OCI-LY1 (cell line): ENCODE measurements around the gene YIF1A.

Source experiments
- H2AFZ ChIP-seq: fragments of 200-600 bp; sonication (generic), shearing (Covaris generic); 2 replicates; pipeline ENCODE4 v1.6.0; 2014; ENCODE audit warnings: antibody characterized with exemption, mild to moderate bottlenecking, low read length
- H3F3A ChIP-seq: fragments of 200-600 bp; sonication (generic), shearing (Covaris generic); 2 replicates; pipeline ENCODE4 v1.6.0; 2014; ENCODE audit warnings: mild to moderate bottlenecking, antibody characterized with exemption, low read length, moderate library complexity; ENCODE audit not compliant: insufficient read depth
- H3K27ac ChIP-seq: fragments of 200-600 bp; sonication (generic); 2 replicates; pipeline ENCODE4 v1.5.1; 2014; ENCODE audit warnings: low read length, mixed run types, mild to moderate bottlenecking, low read depth; ENCODE audit not compliant: poor library complexity, severe bottlenecking
- H3K27me3 ChIP-seq: fragments of 200-600 bp; sonication (generic); 2 replicates; pipeline ENCODE4 v1.6.0; 2014; ENCODE audit warnings: antibody characterized with exemption, mild to moderate bottlenecking, low read length, moderate library complexity; ENCODE audit not compliant: insufficient read depth
- H3K36me3 ChIP-seq: fragments of 200-600 bp; sonication (generic); 2 replicates; pipeline ENCODE4 v1.6.1; 2014; ENCODE audit warnings: mild to moderate bottlenecking, antibody characterized with exemption, low read length, moderate library complexity, mixed read lengths; ENCODE audit not compliant: insufficient read depth
- H3K4me1 ChIP-seq: fragments of 200-600 bp; sonication (generic); 2 replicates; pipeline ENCODE4 v1.5.1; 2014; ENCODE audit warnings: mild to moderate bottlenecking, low read length, moderate library complexity; ENCODE audit not compliant: insufficient read depth, severe bottlenecking
- H3K4me2 ChIP-seq: fragments of 200-600 bp; sonication (generic), shearing (Covaris generic); 2 replicates; pipeline ENCODE4 v1.6.1; 2014; ENCODE audit warnings: low read length
- H3K4me3 ChIP-seq: fragments of 200-600 bp; sonication (generic); 2 replicates; pipeline ENCODE4 v1.5.1; 2014; ENCODE audit warnings: low read length, low read depth, mild to moderate bottlenecking, mixed read lengths; ENCODE audit not compliant: poor library complexity, severe bottlenecking
- H3K79me2 ChIP-seq: fragments of 200-600 bp; shearing (Covaris generic); 2 replicates; pipeline ENCODE4 v1.6.1; 2016; ENCODE audit warnings: mixed run types, low read length, mixed read lengths; ENCODE audit not compliant: insufficient read depth
- H3K9ac ChIP-seq: fragments of 200-600 bp; sonication (generic), shearing (Covaris generic); 2 replicates; pipeline ENCODE4 v1.6.1; 2014; ENCODE audit warnings: mild to moderate bottlenecking, low read length, mixed read lengths
- H3K9me2 ChIP-seq: fragments of 200-600 bp; sonication (generic), shearing (Covaris generic); 2 replicates; pipeline ENCODE4 v1.6.1; 2014; ENCODE audit warnings: low read depth, mild to moderate bottlenecking, low read length, mixed read lengths
- H3K9me3 ChIP-seq: fragments of 200-600 bp; shearing (Covaris generic); 2 replicates; pipeline ENCODE4 v1.6.1; 2014; ENCODE audit warnings: low read length, mixed read lengths
- H4K20me1 ChIP-seq: fragments of 200-600 bp; sonication (generic), shearing (Covaris generic); 2 replicates; pipeline ENCODE4 v1.6.0; 2016; ENCODE audit warnings: mild to moderate bottlenecking, low read length; ENCODE audit not compliant: insufficient read depth
- EZH2 ChIP-seq: fragments of 200-600 bp; sonication (generic), shearing (Covaris generic); IDR thresholded peaks from 2 replicates; pipeline ENCODE4 v1.8.0; 2017; ENCODE audit warnings: borderline replicate concordance, mixed run types, mild to moderate bottlenecking, antibody characterized with exemption, low read length, moderate library complexity, mixed read lengths
- TF ChIP-seq, protein P1 (sequence below): fragments of 200-600 bp; sonication (generic), shearing (Covaris generic); IDR thresholded peaks from 2 replicates; pipeline ENCODE4 v1.5.1; 2017; ENCODE audit warnings: mild to moderate bottlenecking, antibody characterized with exemption, low read length, moderate library complexity, mixed read lengths

YIF1A gene, protein sequence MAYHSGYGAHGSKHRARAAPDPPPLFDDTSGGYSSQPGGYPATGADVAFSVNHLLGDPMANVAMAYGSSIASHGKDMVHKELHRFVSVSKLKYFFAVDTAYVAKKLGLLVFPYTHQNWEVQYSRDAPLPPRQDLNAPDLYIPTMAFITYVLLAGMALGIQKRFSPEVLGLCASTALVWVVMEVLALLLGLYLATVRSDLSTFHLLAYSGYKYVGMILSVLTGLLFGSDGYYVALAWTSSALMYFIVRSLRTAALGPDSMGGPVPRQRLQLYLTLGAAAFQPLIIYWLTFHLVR

DNA sequence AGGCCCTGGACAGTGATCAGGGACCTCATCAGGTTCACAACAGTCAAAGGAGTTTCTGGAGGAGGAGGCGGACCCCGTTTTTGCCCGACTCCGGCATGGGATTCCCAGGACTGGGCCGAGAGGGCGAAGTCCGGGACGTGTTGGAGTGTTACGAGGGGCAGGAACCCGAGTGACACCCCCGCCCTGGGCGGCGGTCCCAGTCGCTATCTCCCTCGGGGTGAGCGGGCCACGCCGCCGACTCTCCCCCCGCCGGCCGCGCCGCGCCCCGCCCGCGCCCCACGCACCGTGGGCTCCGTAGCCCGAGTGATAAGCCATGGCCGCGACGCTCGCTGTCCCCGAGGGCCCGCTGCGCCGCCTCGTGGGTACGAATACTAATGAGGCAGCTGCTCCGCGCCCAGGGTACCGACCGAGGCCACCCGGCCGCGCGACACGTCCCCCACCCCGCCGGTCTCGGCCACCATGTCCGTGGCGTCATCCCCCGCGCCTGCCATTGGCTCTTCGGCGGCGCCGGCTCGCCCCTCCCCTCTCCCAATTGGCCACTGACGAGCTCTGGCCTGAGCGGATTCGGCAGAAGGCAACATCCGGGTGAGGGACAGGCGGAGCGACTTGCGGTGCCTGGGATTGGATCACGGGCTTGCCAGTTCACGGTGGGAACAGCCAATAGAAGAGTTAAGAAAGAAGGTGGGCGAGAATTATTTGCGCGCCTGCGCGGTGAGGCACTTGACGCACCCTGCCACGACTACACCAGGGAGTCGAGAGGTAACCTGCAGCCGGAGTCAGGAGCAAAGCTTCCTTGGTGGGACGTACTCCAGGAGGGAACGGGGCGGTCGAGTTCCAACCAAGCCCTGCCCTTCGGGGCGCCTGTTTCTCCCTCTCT, at the start of gene YIF1A:
TSS of gene YIF1A (minus strand) at position 473 of the 877 bp plus-strand sequence. CDS start at position 315, 158 bp downstream.
- Histone ChIP-seq H3K9me2 (no peaks in the 10 kb centered on the region), H3K4me3 (peak within 1 kb of the TSS; percentile 71), H3K4me2 (peak within 1 kb of the TSS; percentile 92), H3K4me1 (peaks cover 22% of the 10 kb centered on the region), H3K9me3 (no peaks in the 10 kb centered on the region), H2AFZ (no peak within 1 kb of the TSS), H3K27me3 (no peaks in the 10 kb centered on the region), H3K79me2 (no peaks in the 10 kb centered on the region), H3K9ac (peak within 1 kb of the TSS; percentile 78), H3K27ac (no peak within 1 kb of the TSS), H3K36me3 (no peaks in the 10 kb centered on the region), H3F3A (no peaks in the 10 kb centered on the region), H4K20me1 (no peaks in the 10 kb centered on the region)
- TF ChIP-seq, protein P1, sequence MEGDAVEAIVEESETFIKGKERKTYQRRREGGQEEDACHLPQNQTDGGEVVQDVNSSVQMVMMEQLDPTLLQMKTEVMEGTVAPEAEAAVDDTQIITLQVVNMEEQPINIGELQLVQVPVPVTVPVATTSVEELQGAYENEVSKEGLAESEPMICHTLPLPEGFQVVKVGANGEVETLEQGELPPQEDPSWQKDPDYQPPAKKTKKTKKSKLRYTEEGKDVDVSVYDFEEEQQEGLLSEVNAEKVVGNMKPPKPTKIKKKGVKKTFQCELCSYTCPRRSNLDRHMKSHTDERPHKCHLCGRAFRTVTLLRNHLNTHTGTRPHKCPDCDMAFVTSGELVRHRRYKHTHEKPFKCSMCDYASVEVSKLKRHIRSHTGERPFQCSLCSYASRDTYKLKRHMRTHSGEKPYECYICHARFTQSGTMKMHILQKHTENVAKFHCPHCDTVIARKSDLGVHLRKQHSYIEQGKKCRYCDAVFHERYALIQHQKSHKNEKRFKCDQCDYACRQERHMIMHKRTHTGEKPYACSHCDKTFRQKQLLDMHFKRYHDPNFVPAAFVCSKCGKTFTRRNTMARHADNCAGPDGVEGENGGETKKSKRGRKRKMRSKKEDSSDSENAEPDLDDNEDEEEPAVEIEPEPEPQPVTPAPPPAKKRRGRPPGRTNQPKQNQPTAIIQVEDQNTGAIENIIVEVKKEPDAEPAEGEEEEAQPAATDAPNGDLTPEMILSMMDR = no peak; the same call in 1 of the 2 replicates
- TF ChIP-seq EZH2 = no peak

DNA sequence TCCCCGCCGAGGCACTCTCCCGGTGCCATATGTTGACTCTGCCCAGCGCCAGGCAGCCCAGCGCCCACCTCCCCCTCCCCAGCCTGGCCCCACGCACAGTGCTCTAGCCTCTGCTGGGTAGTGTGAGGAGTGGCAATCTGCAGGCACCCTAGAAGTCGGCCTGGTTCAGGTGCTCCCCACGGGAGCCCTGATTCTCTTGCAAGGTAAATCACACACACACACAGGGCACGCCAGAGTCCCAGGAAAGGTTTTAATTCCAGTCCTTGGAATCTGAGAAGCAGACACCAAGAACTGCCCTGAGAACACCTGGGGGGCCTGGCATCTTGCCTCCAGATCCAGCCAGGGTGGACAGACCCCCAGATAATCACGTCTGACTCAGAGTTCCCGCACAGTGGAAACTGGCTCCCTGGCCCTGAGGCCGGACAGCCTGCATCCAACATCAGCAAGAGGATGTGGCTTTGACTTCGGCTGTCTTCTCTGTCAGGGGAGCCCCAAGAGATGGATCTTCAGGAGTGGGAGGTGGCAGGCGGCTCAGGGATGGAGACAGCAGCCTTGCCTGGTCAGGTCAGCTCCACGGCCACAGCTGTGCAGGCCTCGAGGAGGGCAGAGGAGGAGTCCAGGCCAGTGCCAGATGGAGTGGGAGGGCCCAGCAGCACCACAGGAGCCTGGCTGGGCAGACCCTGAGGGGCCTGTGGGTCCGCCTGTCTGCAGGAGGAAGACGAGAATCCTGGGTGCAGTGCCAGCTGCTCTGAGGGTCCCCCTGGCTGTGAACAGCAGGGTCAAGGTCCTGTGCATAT, 48.4 kb upstream of the YIF1A start:
- Histone ChIP-seq H3K79me2 (no peaks in the 10 kb centered on the region), H3K27me3 (no peaks in the 10 kb centered on the region; the same call in 1 of the 2 replicates), H3K9ac (no peak overlapping the region), H3K36me3 (peaks cover 51% of the 10 kb centered on the region), H3K27ac (no peak overlapping the region), H3K4me2 (no peak overlapping the region), H2AFZ (no peak overlapping the region), H3K4me1 (no peaks in the 10 kb centered on the region), H3K9me3 (no peaks in the 10 kb centered on the region), H3K9me2 (no peaks in the 10 kb centered on the region), H3K4me3 (no peak overlapping the region), H3F3A (no peaks in the 10 kb centered on the region), H4K20me1 (no peaks in the 10 kb centered on the region)
- TF ChIP-seq EZH2 = no peak
- TF ChIP-seq, protein P1 = no peak
